ENCODE measurements around the gene ITGB6.
A peak's percentile ranks its signal among the peaks of the same experiment; 100 is the strongest.

ITGB6 gene

GRCh38 chr2:160221391-160222276 is 21.6 kb upstream of the ITGB6 start:
- no peak for DNase-seq (ENCODE audit: low read depth)

GRCh38 chr2:160220545-160221009 is 20.5 kb upstream of the ITGB6 start:
- no peak for DNase-seq (ENCODE audit: low read depth)

- no peak for DNase-seq (ENCODE audit: low read depth)
These were observed 20.0 kb upstream of the ITGB6 start for GRCh38 chr2:160220026-160220425.

- DNase-seq (ENCODE audit: low read depth) = peak; percentile 87
These were observed 14.7 kb upstream of the ITGB6 start for GRCh38 chr2:160214461-160215445.

GRCh38 chr2:160213511-160213910 is 13.4 kb upstream of the ITGB6 start:
- no peak for DNase-seq (ENCODE audit: low read depth)

- DNase-seq (ENCODE audit: low read depth) = no peak
These were observed 10.6 kb upstream of the ITGB6 start for GRCh38 chr2:160210599-160211138.

- peak; percentile 95 for DNase-seq (ENCODE audit: low read depth)
These were observed 9.4 kb upstream of the ITGB6 start for GRCh38 chr2:160209516-160209856.

GRCh38 chr2:160208655-160209515 is 8.8 kb upstream of the ITGB6 start:
- DNase-seq (ENCODE audit: low read depth) = no peak

GRCh38 chr2:160207804-160208654 is 8.0 kb upstream of the ITGB6 start:
- DNase-seq (ENCODE audit: low read depth) = no peak

- no peak for DNase-seq (ENCODE audit: low read depth)
These were observed 7.2 kb upstream of the ITGB6 start for GRCh38 chr2:160207271-160207670.

- DNase-seq (ENCODE audit: low read depth) = no peak
These were observed 6.4 kb upstream of the ITGB6 start for GRCh38 chr2:160206436-160206835.

- DNase-seq (ENCODE audit: low read depth) = peak; percentile 93
These were observed 5.4 kb upstream of the ITGB6 start for GRCh38 chr2:160205505-160205904.

- no peak for DNase-seq (ENCODE audit: low read depth)
These were observed 3.4 kb upstream of the ITGB6 start for GRCh38 chr2:160203422-160203821.

GRCh38 chr2:160203007-160203406 is 2.9 kb upstream of the ITGB6 start:
- no peak for DNase-seq (ENCODE audit: low read depth)

GRCh38 chr2:160201849-160202539 is 1.9 kb upstream of the ITGB6 start:
- no peak for DNase-seq (ENCODE audit: low read depth)

GRCh38 chr2:160200921-160201320 is 849 bp upstream of the ITGB6 start:
- DNase-seq (ENCODE audit: low read depth) = no peak

- DNase-seq (ENCODE audit: low read depth) = no peak
These were observed 1.0 kb downstream of the ITGB6 start for GRCh38 chr2:160199053-160199452.

GRCh38 chr2:160197587-160197986 is 2.5 kb downstream of the ITGB6 start:
- DNase-seq (ENCODE audit: low read depth) = no peak

GRCh38 chr2:160194946-160195345 is 5.1 kb downstream of the ITGB6 start:
- DNase-seq (ENCODE audit: low read depth) = no peak

- no peak for DNase-seq (ENCODE audit: low read depth)
These were observed 5.7 kb downstream of the ITGB6 start for GRCh38 chr2:160194351-160194750.
